ENCODE measurements around the gene METTL8. TPM values are rescaled to one million over a fixed set of nuclear protein-coding genes. Genes with fewer than 3 reads are reported as not detected.

The METTL8 gene
- total RNA-seq, 1 experiment from 2014 or later: 59.1 TPM

GRCh38 chr2:171294608-171295007, 139.2 kb downstream of the METTL8 start:
- Mint-ChIP-seq H3K9me3 (peaks cover 8% of the 10 kb centered on the region), H3K27ac (no peak overlapping the region), H3K36me3 (no peaks in the 10 kb centered on the region), H3K4me3 (no peak overlapping the region), H3K27me3 (ENCODE audit: low read depth) (no peaks in the 10 kb centered on the region), H3K4me1 (peaks cover 15% of the 10 kb centered on the region)
- TF ChIP-seq ZNF512 (CRISPR knock-in tag; IDR thresholded peaks at IDR 0.05; ENCODE audit: borderline replicate concordance): no peak
- no peak for TF ChIP-seq TCF7 (CRISPR knock-in tag; IDR thresholded peaks at IDR 0.05; ENCODE audit: low read depth)
- no peak for TF ChIP-seq CREB1 (CRISPR knock-in tag; IDR thresholded peaks at IDR 0.05)
- no peak for TF ChIP-seq SP1 (CRISPR knock-in tag; conservative IDR thresholded peaks at IDR 0.05)
- no peak for TF ChIP-seq OVOL2 (CRISPR knock-in tag; IDR thresholded peaks at IDR 0.05; ENCODE audit: borderline replicate concordance)
- TF ChIP-seq GABPB1 (CRISPR knock-in tag; IDR thresholded peaks at IDR 0.05): no peak
- TF ChIP-seq TP53 (CRISPR knock-in tag; IDR thresholded peaks at IDR 0.05): no peak
- TF ChIP-seq E2F1 (CRISPR knock-in tag; IDR thresholded peaks at IDR 0.05): no peak
- no peak for TF ChIP-seq EMX1 (CRISPR knock-in tag; IDR thresholded peaks at IDR 0.05)
- no peak for TF ChIP-seq KAT7 (CRISPR knock-in tag; IDR thresholded peaks at IDR 0.05; ENCODE audit: borderline replicate concordance)
- TF ChIP-seq ATF6 (CRISPR knock-in tag; IDR thresholded peaks at IDR 0.05): no peak
- TF ChIP-seq ZNF317 (CRISPR knock-in tag; IDR thresholded peaks at IDR 0.05; ENCODE audit: borderline replicate concordance, low read depth): no peak
- ChIA-PET CTCF (no interaction called here), POLR2A (no interaction called here)
- DNase-seq (ENCODE audit: low spot score): no peak
- ATAC-seq: no peak

- TF ChIP-seq NR3C1 (CRISPR knock-in tag; conservative IDR thresholded peaks at IDR 0.05; ENCODE audit: low read depth) (no peak), IRF2 (CRISPR knock-in tag; IDR thresholded peaks at IDR 0.05; ENCODE audit: borderline replicate concordance, low read depth) (no peak), ZBTB21 (CRISPR knock-in tag; IDR thresholded peaks at IDR 0.05; ENCODE audit: borderline replicate concordance) (no peak), FOXJ3 (CRISPR knock-in tag; IDR thresholded peaks at IDR 0.05; ENCODE audit: borderline replicate concordance) (no peak)
- Mint-ChIP-seq H3K4me1 (peaks cover 18% of the 10 kb centered on the region), H3K9me3 (peaks cover 8% of the 10 kb centered on the region), H3K4me3 (no peak overlapping the region), H3K36me3 (no peaks in the 10 kb centered on the region), H3K27me3 (ENCODE audit: low read depth) (no peaks in the 10 kb centered on the region), H3K27ac (no peak overlapping the region)
- DNase-seq (ENCODE audit: low spot score): no peak
- POLR2A ChIA-PET: interaction anchor here (0.7 kb wide), 1 partner anchor 14 kb away, joined by 4 read pairs; no protein-coding TSS in a partner anchor
- ATAC-seq: no peak
- CTCF ChIA-PET: interaction anchor here (0.7 to 1.2 kb wide), 3 partner anchors 13 to 123 kb away, joined by 3 to 4 read pairs (median 3); no protein-coding TSS in a partner anchor
Observed at GRCh38 chr2:171293661-171294060, 140.1 kb downstream of the METTL8 start.

GRCh38 chr2:171289991-171290390, 143.8 kb downstream of the METTL8 start:
- ChIA-PET POLR2A (no interaction called here), CTCF (no interaction called here)
- ATAC-seq (no peak), DNase-seq (ENCODE audit: low spot score) (no peak)
- Mint-ChIP-seq H3K4me3 (no peak overlapping the region), H3K27ac (no peak overlapping the region), H3K4me1 (peaks cover 31% of the 10 kb centered on the region), H3K27me3 (ENCODE audit: low read depth) (no peaks in the 10 kb centered on the region), H3K36me3 (no peaks in the 10 kb centered on the region), H3K9me3 (peaks cover 8% of the 10 kb centered on the region)
- no peak for TF ChIP-seq SMAD4 (CRISPR knock-in tag; IDR thresholded peaks at IDR 0.05)
- TF ChIP-seq PREB (CRISPR knock-in tag; IDR thresholded peaks at IDR 0.05; ENCODE audit: borderline replicate concordance): no peak
- no peak for TF ChIP-seq JUN (CRISPR knock-in tag; IDR thresholded peaks at IDR 0.05)
- TF ChIP-seq E2F1 (CRISPR knock-in tag; IDR thresholded peaks at IDR 0.05): no peak
- no peak for TF ChIP-seq TEAD1 (CRISPR knock-in tag; IDR thresholded peaks at IDR 0.05)
- TF ChIP-seq TCF7 (CRISPR knock-in tag; IDR thresholded peaks at IDR 0.05; ENCODE audit: low read depth): no peak
- no peak for TF ChIP-seq E2F5 (CRISPR knock-in tag; IDR thresholded peaks at IDR 0.05)
- no peak for TF ChIP-seq ZMAT4 (CRISPR knock-in tag; IDR thresholded peaks at IDR 0.05)
- TF ChIP-seq ZNF219 (CRISPR knock-in tag; IDR thresholded peaks at IDR 0.05; ENCODE audit: borderline replicate concordance): no peak

Data from WTC11 (cell line).